ENCODE measurements around the gene MEIS2. TPM values are rescaled to one million over a fixed set of nuclear protein-coding genes. Genes with fewer than 3 reads are reported as not detected.

MEIS2 gene
- total and polyA plus RNA-seq, 2 experiments from 2014 or later: 0.27 TPM; not detected in 1

DNA sequence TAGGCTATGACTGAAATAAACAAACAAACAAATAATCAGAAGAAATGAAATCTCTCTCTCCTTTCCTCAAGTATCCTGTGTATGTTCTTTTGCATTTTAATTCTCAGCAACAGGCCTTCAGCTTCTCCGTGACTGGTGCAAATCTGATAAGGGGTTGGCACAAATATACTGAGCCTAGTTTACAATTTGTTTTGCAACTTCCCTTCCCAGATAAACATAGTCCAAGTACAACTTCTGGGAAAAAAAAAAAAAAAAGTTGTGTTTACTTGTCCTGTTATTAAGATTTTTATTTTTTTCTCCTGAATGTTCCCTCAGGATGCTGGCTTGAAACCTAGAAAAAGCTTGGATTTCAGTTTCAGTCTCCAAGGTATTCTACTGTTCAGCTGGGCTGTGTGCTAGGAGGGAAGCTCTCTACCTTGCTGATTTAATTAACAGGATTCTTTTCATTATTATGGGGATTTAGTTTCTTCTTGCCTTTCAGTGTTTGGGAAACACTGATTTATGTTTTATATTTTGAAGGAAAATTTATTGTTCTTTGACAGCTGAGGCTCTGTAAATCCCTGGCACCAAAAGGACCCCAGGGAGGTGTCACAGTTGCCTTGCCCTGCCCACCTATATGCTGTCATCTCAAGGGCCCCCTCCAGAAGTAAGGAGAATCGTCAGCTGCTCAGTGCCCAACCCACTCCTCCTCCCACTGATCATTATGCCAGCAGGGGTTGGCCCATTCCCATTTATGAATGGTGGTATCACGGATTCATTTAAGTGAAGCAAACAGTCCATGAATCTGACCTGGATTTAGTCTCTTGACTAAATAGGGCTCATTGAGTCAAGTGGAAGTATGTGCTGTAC, 185.2 kb downstream of the MEIS2 start:
- DNase-seq (ENCODE audit: low spot score) (no peak), ATAC-seq (no peak)
- Mint-ChIP-seq H3K4me1 (peaks cover 18% of the 10 kb centered on the region), H3K27ac (no peak overlapping the region), H3K9me3 (no peaks in the 10 kb centered on the region), H3K27me3 (ENCODE audit: insufficient read depth, low read depth, poor library complexity) (no peaks in the 10 kb centered on the region), H3K4me3 (no peak overlapping the region), H3K36me3 (ENCODE audit: low read depth) (no peaks in the 10 kb centered on the region)
- no peaks in the 10 kb centered on the region for H3F3A ChIP-seq (replicated peaks; ENCODE audit: low read depth)
- H3K27ac ChIP-seq (ENCODE audit: low read depth): no peak overlapping the region
- TF ChIP-seq ZNF114 (CRISPR knock-in tag; IDR thresholded peaks at IDR 0.05) (no peak), EZH2 (IDR thresholded peaks at IDR 0.05; ENCODE audit: low read depth, unreplicated experiment) (no peak), NANOG (IDR thresholded peaks at IDR 0.05; ENCODE audit: borderline replicate concordance) (no peak), STAT1 (IDR thresholded peaks at IDR 0.05; ENCODE audit: unreplicated experiment) (no peak), POLR2AphosphoS5 (IDR thresholded peaks at IDR 0.05; ENCODE audit: low read depth) (no peak), ZNF331 (CRISPR knock-in tag; IDR thresholded peaks at IDR 0.05; ENCODE audit: low read depth) (no peak), CREB1 (CRISPR knock-in tag; IDR thresholded peaks at IDR 0.05; ENCODE audit: low read depth) (no peak), EZH2phosphoT487 (IDR thresholded peaks at IDR 0.05; ENCODE audit: unreplicated experiment) (no peak), CTCF (conservative IDR thresholded peaks at IDR 0.05; ENCODE audit: low read depth in 2 of 2) (no peak), REST (IDR thresholded peaks at IDR 0.05; ENCODE audit: unreplicated experiment) (no peak)
- TF ChIP-seq, protein P1, sequence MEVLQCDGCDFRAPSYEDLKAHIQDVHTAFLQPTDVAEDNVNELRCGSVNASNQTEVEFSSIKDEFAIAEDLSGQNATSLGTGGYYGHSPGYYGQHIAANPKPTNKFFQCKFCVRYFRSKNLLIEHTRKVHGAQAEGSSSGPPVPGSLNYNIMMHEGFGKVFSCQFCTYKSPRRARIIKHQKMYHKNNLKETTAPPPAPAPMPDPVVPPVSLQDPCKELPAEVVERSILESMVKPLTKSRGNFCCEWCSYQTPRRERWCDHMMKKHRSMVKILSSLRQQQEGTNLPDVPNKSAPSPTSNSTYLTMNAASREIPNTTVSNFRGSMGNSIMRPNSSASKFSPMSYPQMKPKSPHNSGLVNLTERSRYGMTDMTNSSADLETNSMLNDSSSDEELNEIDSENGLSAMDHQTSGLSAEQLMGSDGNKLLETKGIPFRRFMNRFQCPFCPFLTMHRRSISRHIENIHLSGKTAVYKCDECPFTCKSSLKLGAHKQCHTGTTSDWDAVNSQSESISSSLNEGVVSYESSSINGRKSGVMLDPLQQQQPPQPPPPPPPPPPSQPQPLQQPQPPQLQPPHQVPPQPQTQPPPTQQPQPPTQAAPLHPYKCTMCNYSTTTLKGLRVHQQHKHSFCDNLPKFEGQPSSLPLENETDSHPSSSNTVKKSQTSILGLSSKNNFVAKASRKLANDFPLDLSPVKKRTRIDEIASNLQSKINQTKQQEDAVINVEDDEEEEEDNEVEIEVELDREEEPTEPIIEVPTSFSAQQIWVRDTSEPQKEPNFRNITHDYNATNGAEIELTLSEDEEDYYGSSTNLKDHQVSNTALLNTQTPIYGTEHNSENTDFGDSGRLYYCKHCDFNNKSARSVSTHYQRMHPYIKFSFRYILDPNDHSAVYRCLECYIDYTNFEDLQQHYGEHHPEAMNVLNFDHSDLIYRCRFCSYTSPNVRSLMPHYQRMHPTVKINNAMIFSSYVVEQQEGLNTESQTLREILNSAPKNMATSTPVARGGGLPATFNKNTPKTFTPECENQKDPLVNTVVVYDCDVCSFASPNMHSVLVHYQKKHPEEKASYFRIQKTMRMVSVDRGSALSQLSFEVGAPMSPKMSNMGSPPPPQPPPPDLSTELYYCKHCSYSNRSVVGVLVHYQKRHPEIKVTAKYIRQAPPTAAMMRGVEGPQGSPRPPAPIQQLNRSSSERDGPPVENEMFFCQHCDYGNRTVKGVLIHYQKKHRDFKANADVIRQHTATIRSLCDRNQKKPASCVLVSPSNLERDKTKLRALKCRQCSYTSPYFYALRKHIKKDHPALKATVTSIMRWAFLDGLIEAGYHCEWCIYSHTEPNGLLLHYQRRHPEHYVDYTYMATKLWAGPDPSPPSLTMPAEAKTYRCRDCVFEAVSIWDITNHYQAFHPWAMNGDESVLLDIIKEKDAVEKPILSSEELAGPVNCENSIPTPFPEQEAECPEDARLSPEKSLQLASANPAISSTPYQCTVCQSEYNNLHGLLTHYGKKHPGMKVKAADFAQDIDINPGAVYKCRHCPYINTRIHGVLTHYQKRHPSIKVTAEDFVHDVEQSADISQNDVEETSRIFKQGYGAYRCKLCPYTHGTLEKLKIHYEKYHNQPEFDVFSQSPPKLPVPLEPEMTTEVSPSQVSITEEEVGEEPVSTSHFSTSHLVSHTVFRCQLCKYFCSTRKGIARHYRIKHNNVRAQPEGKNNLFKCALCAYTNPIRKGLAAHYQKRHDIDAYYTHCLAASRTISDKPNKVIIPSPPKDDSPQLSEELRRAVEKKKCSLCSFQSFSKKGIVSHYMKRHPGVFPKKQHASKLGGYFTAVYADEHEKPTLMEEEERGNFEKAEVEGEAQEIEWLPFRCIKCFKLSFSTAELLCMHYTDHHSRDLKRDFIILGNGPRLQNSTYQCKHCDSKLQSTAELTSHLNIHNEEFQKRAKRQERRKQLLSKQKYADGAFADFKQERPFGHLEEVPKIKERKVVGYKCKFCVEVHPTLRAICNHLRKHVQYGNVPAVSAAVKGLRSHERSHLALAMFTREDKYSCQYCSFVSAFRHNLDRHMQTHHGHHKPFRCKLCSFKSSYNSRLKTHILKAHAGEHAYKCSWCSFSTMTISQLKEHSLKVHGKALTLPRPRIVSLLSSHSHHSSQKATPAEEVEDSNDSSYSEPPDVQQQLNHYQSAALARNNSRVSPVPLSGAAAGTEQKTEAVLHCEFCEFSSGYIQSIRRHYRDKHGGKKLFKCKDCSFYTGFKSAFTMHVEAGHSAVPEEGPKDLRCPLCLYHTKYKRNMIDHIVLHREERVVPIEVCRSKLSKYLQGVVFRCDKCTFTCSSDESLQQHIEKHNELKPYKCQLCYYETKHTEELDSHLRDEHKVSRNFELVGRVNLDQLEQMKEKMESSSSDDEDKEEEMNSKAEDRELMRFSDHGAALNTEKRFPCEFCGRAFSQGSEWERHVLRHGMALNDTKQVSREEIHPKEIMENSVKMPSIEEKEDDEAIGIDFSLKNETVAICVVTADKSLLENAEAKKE (CRISPR knock-in tag; IDR thresholded peaks at IDR 0.05): no peak
- TF ChIP-seq, protein P2, sequence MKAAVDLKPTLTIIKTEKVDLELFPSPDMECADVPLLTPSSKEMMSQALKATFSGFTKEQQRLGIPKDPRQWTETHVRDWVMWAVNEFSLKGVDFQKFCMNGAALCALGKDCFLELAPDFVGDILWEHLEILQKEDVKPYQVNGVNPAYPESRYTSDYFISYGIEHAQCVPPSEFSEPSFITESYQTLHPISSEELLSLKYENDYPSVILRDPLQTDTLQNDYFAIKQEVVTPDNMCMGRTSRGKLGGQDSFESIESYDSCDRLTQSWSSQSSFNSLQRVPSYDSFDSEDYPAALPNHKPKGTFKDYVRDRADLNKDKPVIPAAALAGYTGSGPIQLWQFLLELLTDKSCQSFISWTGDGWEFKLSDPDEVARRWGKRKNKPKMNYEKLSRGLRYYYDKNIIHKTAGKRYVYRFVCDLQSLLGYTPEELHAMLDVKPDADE (IDR thresholded peaks at IDR 0.05): no peak
- no peak overlapping the region for H3K4me2 ChIP-seq
- no peaks in the 10 kb centered on the region for H3K4me1 ChIP-seq (ENCODE audit: insufficient read depth)
- H3K36me3 ChIP-seq (ENCODE audit: insufficient read depth): no peaks in the 10 kb centered on the region
- no peak overlapping the region for H2AFZ ChIP-seq
- no peaks in the 10 kb centered on the region for H4K20me1 ChIP-seq (replicated peaks; ENCODE audit: insufficient read depth)
- H3K79me2 ChIP-seq (replicated peaks; ENCODE audit: insufficient read depth): no peaks in the 10 kb centered on the region
- H3K9me2 ChIP-seq (ENCODE audit: insufficient read depth): peaks cover 5% of the 10 kb centered on the region
- no peaks in the 10 kb centered on the region for H3K27me3 ChIP-seq (ENCODE audit: insufficient read depth)
- H3K4me3 ChIP-seq: no peak overlapping the region
